ENCODE data around the gene SC5D.

Gene SC5D

GRCh38 chr11:121292495-121293287, at the start of gene SC5D:
TSS of gene SC5D (plus strand) at chr11:121292771. CDS start at chr11:121303376, 10,605 bp downstream.
- TF ChIP-seq CTCF (IDR thresholded peaks at IDR 0.05; ENCODE audit: control insufficient read depth, extremely low read depth, insufficient read depth), result no peak
- peak within 1 kb of the TSS; percentile 72 for H3K4me3 ChIP-seq (ENCODE audit: low read depth, low read length)
- peak; percentile 78 for DNase-seq (ENCODE audit: low read depth)

- no peak for TF ChIP-seq CTCF (IDR thresholded peaks at IDR 0.05; ENCODE audit: control insufficient read depth, extremely low read depth, insufficient read depth)
- DNase-seq (ENCODE audit: low read depth), result no peak
- H3K4me3 ChIP-seq (ENCODE audit: low read depth, low read length), result no peak overlapping the region
These were observed 47.7 kb upstream of the SC5D start for GRCh38 chr11:121244884-121245283.

- no peak for DNase-seq (ENCODE audit: low read depth)
- H3K4me3 ChIP-seq (ENCODE audit: low read depth, low read length), result no peak overlapping the region
- TF ChIP-seq CTCF (IDR thresholded peaks at IDR 0.05; ENCODE audit: control insufficient read depth, extremely low read depth, insufficient read depth), result no peak
These were observed 46.4 kb upstream of the SC5D start for GRCh38 chr11:121246021-121246768.

GRCh38 chr11:121246769-121247035, 45.9 kb upstream of the SC5D start:
- DNase-seq (ENCODE audit: low read depth), result no peak
- no peak for TF ChIP-seq CTCF (IDR thresholded peaks at IDR 0.05; ENCODE audit: control insufficient read depth, extremely low read depth, insufficient read depth)
- H3K4me3 ChIP-seq (ENCODE audit: low read depth, low read length), result no peak overlapping the region

GRCh38 chr11:121248496-121248895, 44.1 kb upstream of the SC5D start:
- H3K4me3 ChIP-seq (ENCODE audit: low read depth, low read length), result no peak overlapping the region
- DNase-seq (ENCODE audit: low read depth), result no peak
- no peak for TF ChIP-seq CTCF (IDR thresholded peaks at IDR 0.05; ENCODE audit: control insufficient read depth, extremely low read depth, insufficient read depth)

GRCh38 chr11:121249039-121249663, 43.4 kb upstream of the SC5D start:
- TF ChIP-seq CTCF (IDR thresholded peaks at IDR 0.05; ENCODE audit: control insufficient read depth, extremely low read depth, insufficient read depth), result peak; percentile 64
- no peak overlapping the region for H3K4me3 ChIP-seq (ENCODE audit: low read depth, low read length)
- peak; percentile 13 for DNase-seq (ENCODE audit: low read depth)
